A549 (cell line): ENCODE data around the gene C2. TPM values are rescaled to one million over a fixed set of nuclear protein-coding genes. Genes with fewer than 3 reads are reported as not detected.

ENCODE experiments used
- ATAC-seq, 2 experiments: fragments of 200-7000 bp in 1 of 2; fragments of >200 bp in 1 of 2; cut with Nextera tagmentation in 1 of 2; cut with Tn5 transposase in 1 of 2; 3 replicates each; pipeline versions ENCODE4 v1.8.0 to v1.9.1; 2018 to 2020; ENCODE audit warnings: mild to moderate bottlenecking in 1 of 2, moderate library complexity in 1 of 2
- CTCF ChIA-PET: fragments of 300-600 bp; sonication (Branson Sonifier 250); formaldehyde crosslinking; extraction: SDS; loops from one replicate; lab custom pipeline; 2021; ENCODE audit warnings: antibody characterized with exemption, inconsistent platforms; lab: Yijun Ruan, JAX
- POLR2A ChIA-PET: fragments of 350-600 bp; formaldehyde crosslinking; extraction: SDS; loops from one replicate; lab custom pipeline; 2021; ENCODE audit warnings: antibody characterized with exemption, inconsistent platforms; lab: Yijun Ruan, JAX
- DNase-seq, 2 experiments: peaks; one replicate each; pipeline versions ENCODE4 v3.0.0 to v3.0.0-alpha.2; 2011 to 2016; ENCODE audit warnings: low read depth in 1 of 2, low spot score in 1 of 2
- FAIRE-seq: peaks from 2 replicates; lab custom pipeline; 2011; peaks lifted over from hg19 to GRCh38; lab: Jason Lieb, UNC
- H3K27ac ChIP-seq, 2 experiments: fragments of >200 bp; sonication (Bioruptor Twin); formaldehyde crosslinking; 3 replicates each; pipeline ENCODE4 v1.5.1; 2016 to 2017
- H3K4me1 ChIP-seq: fragments of >200 bp; sonication (Bioruptor Twin); formaldehyde crosslinking; 3 replicates; pipeline ENCODE4 v1.6.1; 2016
- H3K4me2 ChIP-seq: fragments of >200 bp; sonication (Bioruptor Twin); formaldehyde crosslinking; 3 replicates; pipeline ENCODE4 v1.6.1; 2016
- H3K4me3 ChIP-seq: fragments of >200 bp; sonication (Bioruptor Twin); formaldehyde crosslinking; 3 replicates; pipeline ENCODE4 v1.5.1; 2016
- H3K9me3 ChIP-seq: fragments of >200 bp; sonication (Bioruptor Twin); formaldehyde crosslinking; 3 replicates; pipeline ENCODE4 v1.6.1; 2016
- BHLHE40 ChIP-seq: IDR thresholded peaks from 2 replicates; pipeline ENCODE4 v1.6.1; 2012; ENCODE audit warnings: low read depth, low read length, inconsistent platforms
- CBX2 ChIP-seq: fragments of 200-600 bp; sonication (generic); IDR thresholded peaks from 2 replicates; pipeline ENCODE4 v1.6.1; 2016; ENCODE audit warnings: low read depth, mild to moderate bottlenecking, borderline replicate concordance
- CEBPB ChIP-seq, 2 experiments: fragments of >200 bp in 1 of 2; sonication (Bioruptor Twin) in 1 of 2; formaldehyde crosslinking in 1 of 2; IDR thresholded peaks; 2 replicates each; pipeline ENCODE4 v1.6.1; 2012 to 2016
- ELK1 ChIP-seq: fragments of 150-350 bp; IDR thresholded peaks from 2 replicates; pipeline ENCODE4 v1.6.1; 2014; ENCODE audit warnings: low read depth, mild to moderate bottlenecking, low read length
- EP300 ChIP-seq, 2 experiments: fragments of >200 bp; sonication (Bioruptor Twin); formaldehyde crosslinking; IDR thresholded peaks; 2 replicates in 1 of 2; 3 replicates in 1 of 2; pipeline ENCODE4 v1.6.1; 2016 to 2017
- FOSL2 ChIP-seq, 2 experiments: fragments of 450-650 bp in 1 of 2; fragments of >200 bp in 1 of 2; sonication (Bioruptor Twin) in 1 of 2; formaldehyde crosslinking; IDR thresholded peaks; 2 replicates each; pipeline versions ENCODE4 v1.5.0 to v1.6.1; 2016 to 2020; ENCODE audit warnings: mild to moderate bottlenecking in 1 of 2, moderate library complexity in 1 of 2
- HOXA7 ChIP-seq: fragments of 250-450 bp; sonication (Bioruptor Pico); IDR thresholded peaks from 2 replicates; pipeline ENCODE4 v1.5.0; 2020; ENCODE audit warnings: mild to moderate bottlenecking, moderate library complexity
- KDM1A ChIP-seq: fragments of 200-600 bp; sonication (generic); IDR thresholded peaks from 2 replicates; pipeline ENCODE4 v1.6.1; 2016; ENCODE audit warnings: low read depth, mild to moderate bottlenecking
- KDM5A ChIP-seq: fragments of 200-600 bp; sonication (generic); IDR thresholded peaks from 2 replicates; pipeline ENCODE4 v1.6.1; 2016; ENCODE audit warnings: antibody characterized with exemption, mild to moderate bottlenecking
- MAX ChIP-seq: IDR thresholded peaks from 2 replicates; pipeline ENCODE4 v1.6.1; 2012
- MYC ChIP-seq: IDR thresholded peaks from 2 replicates; pipeline ENCODE4 v1.6.1; 2012; ENCODE audit warnings: mild to moderate bottlenecking, inconsistent platforms, low read length, improper control_type of control experiment, borderline replicate concordance
- NR3C1 ChIP-seq: fragments of >200 bp; sonication (Bioruptor Twin); formaldehyde crosslinking; IDR thresholded peaks from 3 replicates; pipeline ENCODE4 v1.6.1; 2017
- PHF8 ChIP-seq: fragments of 200-600 bp; sonication (generic); IDR thresholded peaks from 2 replicates; pipeline ENCODE4 v1.6.1; 2016; ENCODE audit warnings: low read depth, mild to moderate bottlenecking, antibody characterized with exemption, moderate library complexity, borderline replicate concordance
- POLR2A ChIP-seq: IDR thresholded peaks from 2 replicates; pipeline ENCODE4 v1.6.1; 2012; ENCODE audit warnings: mild to moderate bottlenecking, low read length
- POLR2AphosphoS2 ChIP-seq: conservative IDR thresholded peaks from 2 replicates; pipeline ENCODE4 v1.6.1; 2012; ENCODE audit warnings: low read length, improper control_type of control experiment, inconsistent platforms
- SREBF2 ChIP-seq: fragments of 450-650 bp; IDR thresholded peaks from 2 replicates; pipeline ENCODE4 v1.6.1; 2014; ENCODE audit warnings: mild to moderate bottlenecking, moderate library complexity
- TFCP2L1 ChIP-seq: fragments of 250-450 bp; sonication (Bioruptor Pico); IDR thresholded peaks from 2 replicates; pipeline ENCODE4 v1.5.0; 2021; ENCODE audit warnings: mild to moderate bottlenecking
- TP53 ChIP-seq: fragments of 250-450 bp; sonication (Bioruptor Pico); IDR thresholded peaks from 2 replicates; pipeline ENCODE4 v1.5.0; 2021; ENCODE audit warnings: mild to moderate bottlenecking, moderate library complexity
- USF2 ChIP-seq: fragments of 450-650 bp; IDR thresholded peaks from 2 replicates; pipeline ENCODE4 v1.6.1; 2014; ENCODE audit warnings: antibody characterized with exemption
- ZFP36 ChIP-seq: fragments of 450-650 bp; IDR thresholded peaks from 2 replicates; pipeline ENCODE4 v1.6.1; 2014; ENCODE audit warnings: borderline replicate concordance; ENCODE audit not compliant: partially characterized antibody
- ZSCAN20 ChIP-seq: fragments of 250-450 bp; sonication (Bioruptor Pico); IDR thresholded peaks from 2 replicates; pipeline ENCODE4 v1.8.0; 2022; ENCODE audit warnings: mild to moderate bottlenecking, moderate library complexity
- WGBS: methylation state at CpG from one replicate; pipeline ENCODE4 v1.1.6; 2017; ENCODE audit errors: missing lambda C conversion rate; 5-methylcytosine and 5-hydroxymethylcytosine counted together
- polyA plus RNA-seq, 4 experiments: library from polyadenylated mRNA; depleted of rRNA in 3 of 4; stranded (reverse); fragments of >200 nt; fragmentation: RNase III in 1 of 4; extraction: RNeasy Plus Mini Kit Qiagen cat#74134 plus additional on column Dnase treatment in 1 of 4; gene quantifications; 2 replicates in 3 of 4; 3 replicates in 1 of 4; pipeline ENCODE4 v1.2.3, GENCODE V29; 2011 to 2017
- TF ChIP-seq, protein P1 (sequence below): fragments of >200 bp; sonication (Bioruptor Twin); formaldehyde crosslinking; IDR thresholded peaks from 2 replicates; pipeline ENCODE4 v1.6.1; 2016
- TF ChIP-seq, protein P2 (sequence below): fragments of 250-450 bp; sonication (Bioruptor Pico); IDR thresholded peaks from 2 replicates; pipeline ENCODE4 v1.5.0; 2020; ENCODE audit warnings: low read depth, mild to moderate bottlenecking, moderate library complexity
- TF ChIP-seq, protein P3 (sequence below): fragments of 250-450 bp; sonication (Bioruptor Pico); IDR thresholded peaks from 2 replicates; pipeline ENCODE4 v1.5.0; 2021; ENCODE audit warnings: mild to moderate bottlenecking, moderate library complexity, borderline replicate concordance

C2 gene
- polyA plus RNA-seq, 2 of the 4 experiments (the other 2 are of a cell fraction), result 0.22 to 0.87 TPM

DNA sequence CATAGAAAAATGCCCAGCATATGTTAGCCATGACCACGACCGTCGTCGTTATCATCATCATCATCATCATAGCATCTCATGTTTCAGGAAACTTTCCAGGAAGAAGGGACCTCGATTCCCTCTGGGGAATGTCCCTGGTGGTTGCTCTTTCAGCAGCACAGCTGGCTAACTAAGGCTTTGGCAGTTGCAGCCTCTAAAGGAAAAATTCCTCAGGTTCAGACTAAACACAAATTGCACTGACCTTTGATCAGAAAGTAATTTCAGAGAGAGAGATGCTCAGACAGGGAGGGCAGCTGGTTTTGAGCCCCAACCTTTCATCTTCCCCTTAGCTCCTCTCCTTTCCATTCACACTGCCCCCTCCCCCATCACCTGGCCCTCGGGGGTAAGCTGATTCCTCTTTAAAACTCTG is 12.7 kb downstream of the C2 start (continued):
- TF ChIP-seq ELK1 (no peak), SREBF2 (no peak), MYC (no peak), BHLHE40 (no peak), MAX (no peak), USF2 (no peak)
- TF ChIP-seq, protein P1, sequence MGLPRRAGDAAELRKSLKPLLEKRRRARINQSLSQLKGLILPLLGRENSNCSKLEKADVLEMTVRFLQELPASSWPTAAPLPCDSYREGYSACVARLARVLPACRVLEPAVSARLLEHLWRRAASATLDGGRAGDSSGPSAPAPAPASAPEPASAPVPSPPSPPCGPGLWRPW, result no peak

DNA sequence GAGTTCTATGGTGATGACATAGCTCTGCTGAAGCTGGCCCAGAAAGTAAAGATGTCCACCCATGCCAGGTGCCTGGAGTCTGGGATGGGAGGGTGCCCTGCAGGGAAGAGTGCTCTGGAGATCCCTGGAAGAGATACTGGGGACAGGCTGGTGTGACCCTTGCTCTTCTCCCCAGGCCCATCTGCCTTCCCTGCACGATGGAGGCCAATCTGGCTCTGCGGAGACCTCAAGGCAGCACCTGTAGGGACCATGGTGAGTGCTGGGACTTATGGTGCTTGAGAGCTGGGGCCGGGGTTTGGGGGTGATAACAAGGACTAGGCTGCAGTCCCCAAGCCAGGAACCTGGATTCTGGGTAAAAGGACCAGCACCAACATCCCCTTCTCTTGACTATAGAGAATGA is 16.2 kb downstream of the C2 start:
- ChIA-PET CTCF (interaction anchor here (2.7 kb wide), 1 partner anchor 9 kb away, joined by 16 read pairs; no protein-coding TSS in a partner anchor), POLR2A (no interaction called here)
- no peak for ATAC-seq

DNA sequence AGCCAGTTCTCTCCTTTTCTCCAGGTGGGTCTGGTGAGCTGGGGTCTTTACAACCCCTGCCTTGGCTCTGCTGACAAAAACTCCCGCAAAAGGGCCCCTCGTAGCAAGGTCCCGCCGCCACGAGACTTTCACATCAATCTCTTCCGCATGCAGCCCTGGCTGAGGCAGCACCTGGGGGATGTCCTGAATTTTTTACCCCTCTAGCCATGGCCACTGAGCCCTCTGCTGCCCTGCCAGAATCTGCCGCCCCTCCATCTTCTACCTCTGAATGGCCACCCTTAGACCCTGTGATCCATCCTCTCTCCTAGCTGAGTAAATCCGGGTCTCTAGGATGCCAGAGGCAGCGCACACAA is 17.6 kb downstream of the C2 start:
- no peak overlapping the region for H3K4me3 ChIP-seq
- FAIRE-seq, result no peak
- H3K9me3 ChIP-seq, result no peaks in the 10 kb centered on the region
- peak overlapping the region; percentile 70 for H3K4me2 ChIP-seq
- ChIA-PET POLR2A (interaction anchor here (1.0 to 1.6 kb wide), 2 partner anchors 43 to 47 kb away, joined by 5 to 14 read pairs; partner anchors contain the start of gene EHMT2), CTCF (no interaction called here)
- peak overlapping the region; percentile 17 to 83; a peak in 4 of 6 replicates for H3K27ac ChIP-seq
- H3K4me1 ChIP-seq, result peaks cover 31% of the 10 kb centered on the region
- no peak for ATAC-seq
- WGBS, result 73% methylated on average over 9 of the region's 9 CpGs
- DNase-seq, result no peak
- TF ChIP-seq, protein P2, sequence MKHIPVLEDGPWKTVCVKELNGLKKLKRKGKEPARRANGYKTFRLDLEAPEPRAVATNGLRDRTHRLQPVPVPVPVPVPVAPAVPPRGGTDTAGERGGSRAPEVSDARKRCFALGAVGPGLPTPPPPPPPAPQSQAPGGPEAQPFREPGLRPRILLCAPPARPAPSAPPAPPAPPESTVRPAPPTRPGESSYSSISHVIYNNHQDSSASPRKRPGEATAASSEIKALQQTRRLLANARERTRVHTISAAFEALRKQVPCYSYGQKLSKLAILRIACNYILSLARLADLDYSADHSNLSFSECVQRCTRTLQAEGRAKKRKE (CRISPR knock-in tag), result no peak
- TF ChIP-seq EP300 (IDR thresholded peaks at IDR 0.05) (no peak), KDM1A (no peak), NR3C1 (no peak)

More for the DNA sequence above, 16.2 kb downstream of the C2 start:
- DNase-seq (no peak), FAIRE-seq (no peak)
- Histone ChIP-seq H3K4me2 (no peak overlapping the region), H3K4me3 (no peak overlapping the region)
- 83% methylated on average over 2 of the region's 3 CpGs for WGBS
- TF ChIP-seq PHF8 (no peak), TP53 (CRISPR knock-in tag) (no peak), HOXA7 (CRISPR knock-in tag) (no peak)
- TF ChIP-seq, all 56 proteins: peak for 0
- no peak overlapping the region for H3K27ac ChIP-seq
- no peaks in the 10 kb centered on the region for H3K9me3 ChIP-seq
- peaks cover 32% of the 10 kb centered on the region for H3K4me1 ChIP-seq

- Histone ChIP-seq H3K4me3 (no peak within 1 kb of the TSS), H3K27ac (peak within 1 kb of the TSS; percentile 61 to 83; a peak in 5 of 6 replicates), H3K9me3 (no peaks in the 10 kb centered on the region), H3K4me1 (peaks cover 25% of the 10 kb centered on the region), H3K4me2 (peak within 1 kb of the TSS; percentile 70)
- WGBS, result 35% methylated on average over 10 of the region's 11 CpGs
- POLR2A ChIA-PET, result interaction anchor here (1.0 to 1.6 kb wide), 2 partner anchors 43 to 48 kb away, joined by 5 to 14 read pairs; partner anchors contain the start of gene EHMT2
- DNase-seq (peak; percentile 41 to 57), ATAC-seq (peak; percentile 64 to 81), FAIRE-seq (no peak)
- CTCF ChIA-PET, result interaction anchor here (0.6 kb wide), 1 partner anchor 51 kb away, joined by 3 read pairs; no protein-coding TSS in a partner anchor
- no peak for TF ChIP-seq ELK1
- TF ChIP-seq KDM5A, result no peak
- no peak for TF ChIP-seq BHLHE40
- no peak for TF ChIP-seq CBX2
- no peak for TF ChIP-seq ZSCAN20 (CRISPR knock-in tag)
- TF ChIP-seq TFCP2L1 (CRISPR knock-in tag), result no peak
- TF ChIP-seq POLR2AphosphoS2, result no peak
- no peak for TF ChIP-seq KDM1A
- TF ChIP-seq FOSL2 (IDR thresholded peaks at IDR 0.05), result no peak
- no peak for TF ChIP-seq FOSL2 (CRISPR knock-in tag; IDR thresholded peaks at IDR 0.05)
- TF ChIP-seq POLR2A, result no peak
- TF ChIP-seq CEBPB (IDR thresholded peaks at IDR 0.05), result no peak
- TF ChIP-seq, protein P3, sequence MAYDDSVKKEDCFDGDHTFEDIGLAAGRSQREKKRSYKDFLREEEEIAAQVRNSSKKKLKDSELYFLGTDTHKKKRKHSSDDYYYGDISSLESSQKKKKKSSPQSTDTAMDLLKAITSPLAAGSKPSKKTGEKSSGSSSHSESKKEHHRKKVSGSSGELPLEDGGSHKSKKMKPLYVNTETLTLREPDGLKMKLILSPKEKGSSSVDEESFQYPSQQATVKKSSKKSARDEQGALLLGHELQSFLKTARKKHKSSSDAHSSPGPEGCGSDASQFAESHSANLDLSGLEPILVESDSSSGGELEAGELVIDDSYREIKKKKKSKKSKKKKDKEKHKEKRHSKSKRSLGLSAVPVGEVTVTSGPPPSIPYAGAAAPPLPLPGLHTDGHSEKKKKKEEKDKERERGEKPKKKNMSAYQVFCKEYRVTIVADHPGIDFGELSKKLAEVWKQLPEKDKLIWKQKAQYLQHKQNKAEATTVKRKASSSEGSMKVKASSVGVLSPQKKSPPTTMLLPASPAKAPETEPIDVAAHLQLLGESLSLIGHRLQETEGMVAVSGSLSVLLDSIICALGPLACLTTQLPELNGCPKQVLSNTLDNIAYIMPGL (CRISPR knock-in tag), result no peak
- TF ChIP-seq ZFP36, result no peak
Measured at GRCh38 chr6:31945507-31946369, 18.2 kb downstream of the C2 start, which contains the start of gene CFB. Gene CFB (plus strand): TSS chr6:31946095. CDS start chr6:31946222, 127 bp downstream.
